ENCODE measurements around the gene DTX1. TPM values are rescaled to one million over a fixed set of nuclear protein-coding genes. Genes with fewer than 3 reads are reported as not detected.

DTX1 gene
- total RNA-seq, 1 donor from 2014 or later = 4.6 TPM

DNA sequence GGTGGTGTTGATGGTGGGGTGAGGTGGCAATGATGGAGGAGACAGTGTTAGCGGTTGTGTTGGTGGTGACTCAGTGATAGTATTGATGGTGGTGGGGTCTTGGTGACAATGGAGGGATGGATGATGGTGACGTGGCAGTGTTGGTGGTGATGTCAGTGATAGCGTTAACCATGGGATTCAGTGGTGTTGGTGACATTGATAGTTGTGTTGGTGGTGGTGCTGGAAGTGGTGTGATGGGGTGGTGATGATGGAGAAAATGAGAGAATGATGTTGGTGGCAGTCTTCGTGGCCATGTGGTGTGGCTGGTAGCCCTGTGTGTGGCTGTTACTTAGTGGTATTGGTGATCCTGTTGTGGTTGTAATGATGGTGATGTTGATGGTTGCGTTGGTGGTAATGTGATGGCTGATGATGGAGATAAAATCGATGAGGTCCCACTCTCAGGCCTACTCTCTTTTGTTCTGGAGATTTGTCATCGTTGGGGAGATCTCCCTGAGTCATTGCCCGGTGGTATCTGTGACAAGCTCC, 2.6 kb downstream of the DTX1 start:
- H3K9me3 Mint-ChIP-seq (ENCODE audit: unreplicated experiment) = no peaks in the 10 kb centered on the region
- peaks cover 32% of the 10 kb centered on the region for H3K27me3 Mint-ChIP-seq (ENCODE audit: low read depth, unreplicated experiment)
- Histone ChIP-seq H3K4me2 (ENCODE audit: low read length) (no peak overlapping the region), H3K9me3 (ENCODE audit: insufficient read depth, low read depth, low read length) (no peaks in the 10 kb centered on the region), H3K27me3 (ENCODE audit: insufficient read depth, low read length) (peaks cover 48% of the 10 kb centered on the region), H2AFZ (ENCODE audit: low read depth, low read length) (no peak overlapping the region), H3K79me2 (ENCODE audit: insufficient read depth, low read length) (no peaks in the 10 kb centered on the region), H3K27ac (ENCODE audit: low read depth, low read length) (no peak overlapping the region), H3K4me1 (ENCODE audit: insufficient read depth, low read length) (no peaks in the 10 kb centered on the region), H4K20me1 (ENCODE audit: insufficient read depth, low read length) (peaks cover 4% of the 10 kb centered on the region), H3K9ac (ENCODE audit: low read length) (no peak overlapping the region), H3K4me3 (ENCODE audit: insufficient read depth, low read depth, low read length) (no peak overlapping the region), H3K36me3 (ENCODE audit: insufficient read depth, low read length) (no peaks in the 10 kb centered on the region)
- no peak overlapping the region for H3K4me3 Mint-ChIP-seq (ENCODE audit: unreplicated experiment)
- H3K27ac Mint-ChIP-seq (ENCODE audit: unreplicated experiment) = no peak overlapping the region
- DNase-seq (ENCODE audit: low read depth) (no peak), FAIRE-seq (no peak)
- H3K4me1 Mint-ChIP-seq (ENCODE audit: low read depth, unreplicated experiment) = no peaks in the 10 kb centered on the region
- H3K36me3 Mint-ChIP-seq (ENCODE audit: low read depth, unreplicated experiment) = no peaks in the 10 kb centered on the region
- TF ChIP-seq EZH2 (IDR thresholded peaks at IDR 0.05; ENCODE audit: insufficient read depth, low read length) = no peak
- TF ChIP-seq, protein P1, sequence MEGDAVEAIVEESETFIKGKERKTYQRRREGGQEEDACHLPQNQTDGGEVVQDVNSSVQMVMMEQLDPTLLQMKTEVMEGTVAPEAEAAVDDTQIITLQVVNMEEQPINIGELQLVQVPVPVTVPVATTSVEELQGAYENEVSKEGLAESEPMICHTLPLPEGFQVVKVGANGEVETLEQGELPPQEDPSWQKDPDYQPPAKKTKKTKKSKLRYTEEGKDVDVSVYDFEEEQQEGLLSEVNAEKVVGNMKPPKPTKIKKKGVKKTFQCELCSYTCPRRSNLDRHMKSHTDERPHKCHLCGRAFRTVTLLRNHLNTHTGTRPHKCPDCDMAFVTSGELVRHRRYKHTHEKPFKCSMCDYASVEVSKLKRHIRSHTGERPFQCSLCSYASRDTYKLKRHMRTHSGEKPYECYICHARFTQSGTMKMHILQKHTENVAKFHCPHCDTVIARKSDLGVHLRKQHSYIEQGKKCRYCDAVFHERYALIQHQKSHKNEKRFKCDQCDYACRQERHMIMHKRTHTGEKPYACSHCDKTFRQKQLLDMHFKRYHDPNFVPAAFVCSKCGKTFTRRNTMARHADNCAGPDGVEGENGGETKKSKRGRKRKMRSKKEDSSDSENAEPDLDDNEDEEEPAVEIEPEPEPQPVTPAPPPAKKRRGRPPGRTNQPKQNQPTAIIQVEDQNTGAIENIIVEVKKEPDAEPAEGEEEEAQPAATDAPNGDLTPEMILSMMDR (IDR thresholded peaks at IDR 0.05; ENCODE audit: insufficient read depth, low read depth, low read length) = no peak

DNA sequence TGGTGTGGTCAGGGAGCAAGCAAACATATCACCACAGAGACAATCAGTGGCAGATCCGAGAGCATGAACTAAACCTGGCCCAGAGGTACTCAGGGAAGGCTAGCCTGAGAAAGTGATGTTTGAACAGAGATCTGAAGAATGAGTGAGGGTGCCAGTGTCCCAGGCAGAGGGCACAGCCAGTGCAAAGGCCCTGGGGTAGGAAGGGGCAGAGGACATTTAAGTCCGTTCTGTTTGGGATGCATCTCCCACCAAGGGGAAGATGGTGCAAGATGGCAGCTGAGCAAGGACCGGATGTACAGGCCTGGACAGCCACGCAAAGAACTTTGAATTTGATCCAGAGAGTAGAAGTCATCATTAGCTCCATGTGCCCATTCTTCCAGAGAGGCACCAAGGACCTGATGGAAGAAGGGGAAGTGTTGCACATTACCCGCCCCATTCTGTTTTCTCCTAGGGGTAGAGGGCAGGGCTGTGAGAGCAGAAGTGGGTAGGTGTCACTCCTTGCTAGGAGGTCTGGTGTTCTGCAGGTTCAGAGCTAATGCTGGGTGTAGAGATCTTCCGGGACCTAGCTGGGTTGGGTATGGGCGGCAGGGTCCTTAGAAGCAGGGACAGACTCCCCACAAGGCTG, 3.9 kb downstream of the DTX1 start:
- FAIRE-seq (no peak), DNase-seq (ENCODE audit: low read depth) (no peak)
- Histone ChIP-seq H3K4me1 (ENCODE audit: insufficient read depth, low read length) (no peaks in the 10 kb centered on the region), H2AFZ (ENCODE audit: low read depth, low read length) (no peak overlapping the region), H3K9me3 (ENCODE audit: insufficient read depth, low read depth, low read length) (no peaks in the 10 kb centered on the region), H3K79me2 (ENCODE audit: insufficient read depth, low read length) (no peaks in the 10 kb centered on the region), H3K27ac (ENCODE audit: low read depth, low read length) (no peak overlapping the region), H3K27me3 (ENCODE audit: insufficient read depth, low read length) (peaks cover 36% of the 10 kb centered on the region), H3K4me2 (ENCODE audit: low read length) (no peak overlapping the region), H3K4me3 (ENCODE audit: insufficient read depth, low read depth, low read length) (no peak overlapping the region), H3K36me3 (ENCODE audit: insufficient read depth, low read length) (no peaks in the 10 kb centered on the region), H3K9ac (ENCODE audit: low read length) (no peak overlapping the region), H4K20me1 (ENCODE audit: insufficient read depth, low read length) (peaks cover 9% of the 10 kb centered on the region)
- TF ChIP-seq, protein P1 (IDR thresholded peaks at IDR 0.05; ENCODE audit: insufficient read depth, low read depth, low read length) = no peak
- no peak for TF ChIP-seq EZH2 (IDR thresholded peaks at IDR 0.05; ENCODE audit: insufficient read depth, low read length)
- H3K27me3 Mint-ChIP-seq (ENCODE audit: low read depth, unreplicated experiment) = peaks cover 28% of the 10 kb centered on the region
- H3K4me1 Mint-ChIP-seq (ENCODE audit: low read depth, unreplicated experiment) = no peaks in the 10 kb centered on the region
- no peaks in the 10 kb centered on the region for H3K36me3 Mint-ChIP-seq (ENCODE audit: low read depth, unreplicated experiment)
- H3K27ac Mint-ChIP-seq (ENCODE audit: unreplicated experiment) = no peak overlapping the region
- H3K9me3 Mint-ChIP-seq (ENCODE audit: unreplicated experiment) = no peaks in the 10 kb centered on the region
- no peak overlapping the region for H3K4me3 Mint-ChIP-seq (ENCODE audit: unreplicated experiment)

DNA sequence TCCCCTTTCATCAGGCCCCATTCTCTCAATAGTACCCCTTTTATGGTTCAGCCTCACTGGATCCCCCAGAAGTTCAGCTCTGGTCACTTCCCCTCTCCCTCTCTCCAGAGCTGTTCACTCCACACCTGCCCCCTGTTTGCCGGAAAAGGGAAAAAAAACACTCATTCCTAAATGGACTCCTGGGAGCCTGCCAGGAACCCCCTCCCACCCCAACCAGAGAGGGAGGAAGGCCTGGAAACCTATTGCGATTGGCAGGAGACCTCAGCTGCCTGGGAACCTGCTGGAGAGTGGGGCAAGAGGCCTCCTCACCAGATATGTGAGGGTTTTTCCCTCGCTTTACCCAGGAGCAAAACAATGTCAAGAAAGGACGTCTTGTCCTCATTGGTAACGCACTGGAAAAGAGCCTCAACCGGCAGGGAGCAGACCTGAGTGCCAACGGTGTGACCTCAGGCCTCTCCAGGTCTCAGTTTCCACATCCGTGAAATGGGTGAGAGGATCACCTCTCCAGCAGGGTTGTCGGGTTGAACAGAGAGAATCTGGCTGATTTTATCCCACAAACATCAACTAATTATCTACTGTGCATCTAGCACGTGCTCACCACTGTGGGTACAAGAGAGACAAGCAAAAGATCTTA, 4.6 kb downstream of the DTX1 start:
- no peak for FAIRE-seq
- H3K36me3 Mint-ChIP-seq (ENCODE audit: low read depth, unreplicated experiment) = no peaks in the 10 kb centered on the region
- Histone ChIP-seq H3K4me2 (ENCODE audit: low read length) (no peak overlapping the region), H3K4me1 (ENCODE audit: insufficient read depth, low read length) (no peaks in the 10 kb centered on the region), H3K27ac (ENCODE audit: low read depth, low read length) (no peak overlapping the region), H3K9me3 (ENCODE audit: insufficient read depth, low read depth, low read length) (no peaks in the 10 kb centered on the region), H3K4me3 (ENCODE audit: insufficient read depth, low read depth, low read length) (no peak overlapping the region), H3K36me3 (ENCODE audit: insufficient read depth, low read length) (no peaks in the 10 kb centered on the region), H3K79me2 (ENCODE audit: insufficient read depth, low read length) (no peaks in the 10 kb centered on the region), H3K27me3 (ENCODE audit: insufficient read depth, low read length) (peaks cover 32% of the 10 kb centered on the region), H2AFZ (ENCODE audit: low read depth, low read length) (no peak overlapping the region), H4K20me1 (ENCODE audit: insufficient read depth, low read length) (peaks cover 9% of the 10 kb centered on the region), H3K9ac (ENCODE audit: low read length) (no peak overlapping the region)
- TF ChIP-seq EZH2 (IDR thresholded peaks at IDR 0.05; ENCODE audit: insufficient read depth, low read length) = no peak
- TF ChIP-seq, protein P1 (IDR thresholded peaks at IDR 0.05; ENCODE audit: insufficient read depth, low read depth, low read length) = no peak
- no peak overlapping the region for H3K4me3 Mint-ChIP-seq (ENCODE audit: unreplicated experiment)
- DNase-seq (ENCODE audit: low read depth) = no peak
- H3K4me1 Mint-ChIP-seq (ENCODE audit: low read depth, unreplicated experiment) = no peaks in the 10 kb centered on the region
- H3K27ac Mint-ChIP-seq (ENCODE audit: unreplicated experiment) = no peak overlapping the region
- H3K9me3 Mint-ChIP-seq (ENCODE audit: unreplicated experiment) = no peaks in the 10 kb centered on the region
- peaks cover 23% of the 10 kb centered on the region for H3K27me3 Mint-ChIP-seq (ENCODE audit: low read depth, unreplicated experiment)
